Stimulated activated CD8-positive, alpha-beta memory T cell treated with anti-CD3 and anti-CD28 coated beads, Interleukin-7, amount 100 ng/mL, for 4 hours (primary cell): ENCODE measurements around the gene CMTM8.
"Not testable (repeated sequence)": the region's sequence is repeated elsewhere in the genome, so short reads cannot be mapped to it uniquely, and the experiment has no call there.

Source experiments
- DNase-seq, 2 donors: peaks; one replicate each; pipeline ENCODE4 v3.0.0-alpha.2; 2020; ENCODE audit warnings: low read depth in 2 of 2

CMTM8 gene

DNA sequence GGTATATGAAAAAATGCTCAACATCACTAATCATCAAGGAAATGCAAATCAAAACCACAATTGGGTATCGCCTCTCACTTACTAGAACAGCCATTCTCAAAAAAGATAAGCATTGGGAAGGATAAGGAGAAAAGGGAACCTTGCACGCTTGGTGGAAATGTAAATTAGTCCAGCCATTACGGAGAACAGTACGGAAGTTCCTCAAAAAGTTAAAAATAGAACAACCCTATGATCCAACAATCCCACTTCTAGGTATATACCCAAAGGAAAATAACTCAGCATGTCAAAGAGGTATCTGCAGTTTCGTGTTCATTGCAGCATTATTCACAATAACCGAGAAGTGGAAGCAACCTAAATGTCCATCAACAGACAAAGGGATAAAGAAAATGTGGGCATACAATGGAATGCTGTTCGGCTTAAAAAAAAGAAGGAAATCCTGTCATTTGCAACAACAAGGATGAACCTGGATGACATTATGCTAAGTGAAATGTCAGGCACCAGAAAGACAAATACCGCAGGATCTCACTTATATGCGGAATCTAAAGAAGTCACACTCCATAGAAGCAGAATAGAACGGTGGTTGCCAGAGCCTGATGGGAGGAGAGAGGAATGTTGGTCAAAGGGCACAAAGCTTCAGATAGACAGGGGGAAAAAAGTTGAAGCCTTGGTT is 141.5 kb downstream of the CMTM8 start:
- DNase-seq, result no peak

GRCh38 chr3:32381922-32382321 is 143.4 kb downstream of the CMTM8 start:
- no peak for DNase-seq

DNA sequence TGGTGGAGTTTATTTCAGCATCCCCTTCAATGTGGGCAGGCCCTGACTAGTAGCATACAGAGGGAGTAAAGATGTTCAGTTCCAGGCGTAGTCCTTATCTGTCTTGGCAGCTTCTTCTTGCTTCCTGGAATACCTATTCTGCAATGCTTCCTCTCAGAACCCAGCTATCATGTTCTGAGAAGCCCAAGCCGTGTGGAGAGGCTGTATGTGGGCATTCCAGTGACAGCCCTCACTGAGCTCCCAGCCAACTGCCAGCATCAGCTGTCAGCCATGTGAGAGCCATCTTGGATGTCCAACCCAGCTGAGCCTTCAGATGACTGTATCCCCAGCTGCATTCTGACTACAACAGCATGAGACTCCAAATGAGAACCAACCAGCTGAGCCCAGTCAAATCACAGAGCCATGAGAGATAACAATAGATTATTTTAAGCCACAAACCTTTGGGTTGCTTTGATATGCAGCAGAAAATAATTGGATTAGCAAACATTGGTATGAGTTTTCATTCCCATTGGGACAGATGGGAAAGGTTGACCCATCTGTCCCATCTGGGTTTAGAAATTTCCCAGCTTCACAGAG is 144.7 kb downstream of the CMTM8 start:
- no peak for DNase-seq

DNA sequence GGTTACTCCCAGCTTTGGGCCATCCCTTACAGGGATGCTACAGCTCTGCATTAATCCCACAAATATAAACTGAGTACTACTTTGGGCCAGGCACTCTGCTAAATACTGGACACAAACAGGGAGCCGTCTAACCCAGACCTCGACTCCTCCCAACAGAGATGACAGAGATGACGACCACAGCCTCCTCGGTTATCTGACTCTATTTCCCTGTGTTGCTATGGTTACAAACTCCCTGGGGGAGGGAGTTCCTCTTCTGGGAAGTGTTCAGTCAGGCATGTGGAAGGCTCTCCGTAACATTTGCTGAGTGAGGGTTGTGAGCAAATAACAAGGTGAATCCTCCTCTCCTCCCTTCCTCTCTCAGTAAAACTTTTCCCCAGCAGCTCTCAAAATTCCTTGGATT is 146.5 kb downstream of the CMTM8 start:
- DNase-seq, result no peak

DNA sequence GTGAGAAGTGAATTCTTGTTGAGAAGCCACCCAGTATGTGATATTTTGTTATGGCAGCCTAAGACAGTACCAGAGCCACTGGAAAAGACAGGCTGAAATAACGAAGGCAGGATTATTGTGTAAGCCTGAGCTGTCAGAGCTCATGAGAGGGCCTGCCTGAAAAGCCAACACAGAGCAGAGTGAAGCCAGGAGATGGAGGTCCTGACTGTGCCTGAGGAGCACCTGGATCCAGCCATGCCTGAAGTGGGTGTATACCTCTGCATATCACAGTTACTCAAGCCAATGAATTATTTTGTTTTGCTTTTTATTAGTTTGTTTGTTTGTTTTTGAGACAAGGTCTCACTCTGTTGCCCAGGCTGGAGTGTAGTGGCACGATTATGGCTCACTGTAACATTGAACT is 149.0 kb downstream of the CMTM8 start:
- DNase-seq, result no peak

GRCh38 chr3:32389577-32389976 is 151.1 kb downstream of the CMTM8 start:
- DNase-seq, result not testable (repeated sequence)

DNA sequence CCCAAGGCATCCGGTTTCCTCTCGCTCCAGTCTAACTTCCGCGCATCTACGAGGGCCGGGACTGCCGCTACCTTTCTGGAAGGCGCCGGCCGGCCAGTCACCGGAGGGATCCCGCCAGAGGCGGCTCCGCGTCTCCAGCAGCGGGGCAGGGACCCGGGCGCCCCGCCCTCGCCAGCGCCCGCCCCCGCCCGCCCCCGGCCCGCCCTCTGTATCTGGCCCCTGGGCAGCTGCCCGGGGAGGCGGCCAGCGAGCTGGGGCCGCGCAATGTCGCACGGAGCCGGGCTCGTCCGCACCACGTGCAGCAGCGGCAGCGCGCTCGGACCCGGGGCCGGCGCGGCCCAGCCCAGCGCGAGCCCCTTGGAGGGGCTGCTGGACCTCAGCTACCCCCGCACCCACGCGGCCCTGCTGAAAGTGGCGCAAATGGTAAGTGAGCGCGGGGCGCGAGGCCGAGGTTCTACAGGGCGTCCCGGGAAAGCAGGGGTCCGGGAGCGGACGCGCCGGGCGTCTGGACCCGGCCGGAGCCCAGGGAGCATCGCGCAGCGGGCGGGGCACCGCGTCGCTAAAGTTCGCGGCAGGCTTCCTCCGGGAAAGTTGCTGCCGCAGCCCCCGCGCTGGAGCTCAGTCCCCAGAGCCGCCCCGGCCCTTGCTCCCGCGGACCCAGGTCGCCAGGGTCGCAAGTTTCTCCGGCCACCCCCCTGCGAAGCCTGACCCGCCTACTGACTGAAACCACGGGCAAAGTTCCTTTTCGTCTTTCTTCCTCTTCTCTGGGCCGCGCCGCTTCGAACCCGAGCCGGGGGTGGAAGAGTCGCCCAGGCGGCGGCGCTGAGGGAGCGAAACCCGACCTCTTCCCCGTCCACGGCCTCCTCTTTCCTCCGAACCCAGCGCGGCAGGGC is 153.4 kb downstream of the CMTM8 start, which contains the start of gene CMTM7:
TSS of gene CMTM7 (plus strand) at position 211 of the 893 bp plus-strand sequence. CDS start at position 265, 54 bp downstream.
- DNase-seq, result peak in 1 of 2 donors; percentile 36

DNA sequence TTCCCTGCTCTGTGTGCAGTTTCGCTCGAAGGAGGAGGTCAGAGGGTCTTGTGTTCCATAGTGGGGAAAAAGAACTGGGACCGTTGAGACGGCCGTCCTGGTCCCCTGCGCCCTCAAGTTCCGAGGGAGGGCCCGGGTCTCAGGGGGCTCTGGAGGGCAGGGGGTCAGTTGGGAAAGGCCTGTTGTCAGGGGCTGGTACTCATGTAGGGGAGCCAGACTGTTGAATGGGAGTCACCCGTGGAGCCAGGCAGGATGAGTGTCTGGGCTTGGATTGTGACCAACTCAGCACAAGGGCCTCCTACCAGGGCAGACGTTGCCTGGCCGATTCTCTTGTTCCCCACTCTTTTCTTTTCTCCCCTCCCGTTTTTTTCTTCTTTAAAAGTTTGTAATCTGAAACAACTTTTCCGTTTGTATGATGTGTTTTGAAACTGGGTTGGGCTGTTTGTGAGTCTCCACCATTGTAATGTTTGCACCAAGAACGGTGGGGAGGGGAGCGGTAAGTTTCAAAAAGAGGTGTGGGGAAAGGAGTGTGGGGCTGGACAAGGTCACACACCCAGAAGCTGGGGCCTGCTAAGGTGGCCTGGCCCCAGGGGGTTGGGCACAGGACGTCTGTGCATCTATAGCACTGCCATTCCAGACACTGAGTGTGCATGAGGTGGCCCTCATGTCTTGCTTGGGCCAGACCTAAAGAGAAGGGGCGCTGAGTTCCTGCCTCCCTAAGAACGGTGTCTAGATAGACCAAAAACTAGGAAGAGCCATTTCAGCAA is 154.2 kb downstream of the CMTM8 start:
- no peak for DNase-seq

DNA sequence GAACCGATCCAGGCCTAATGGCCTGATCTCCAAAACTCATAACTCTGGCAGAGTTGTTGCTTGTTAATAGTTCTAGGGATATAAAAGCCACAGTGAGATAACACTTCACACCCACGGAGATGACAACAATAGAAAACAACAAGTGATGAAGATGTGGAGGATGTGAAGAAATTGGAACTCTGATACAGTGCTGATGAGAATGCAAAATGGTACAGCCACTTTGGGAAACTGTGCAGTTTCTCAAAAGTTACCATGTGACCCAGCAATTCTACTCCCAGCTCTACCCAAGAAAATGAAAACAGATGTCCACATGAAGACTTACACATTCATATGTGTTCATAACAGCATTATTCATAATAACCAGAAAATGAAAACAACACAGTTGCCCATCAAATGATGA is 157.0 kb downstream of the CMTM8 start:
- DNase-seq, result no peak

GRCh38 chr3:32397941-32398340 is 159.5 kb downstream of the CMTM8 start:
- DNase-seq, result no peak

- DNase-seq, result no peak
Observed at GRCh38 chr3:32398531-32398930, 160.1 kb downstream of the CMTM8 start.

- no peak for DNase-seq
Observed at GRCh38 chr3:32399030-32399620, 160.6 kb downstream of the CMTM8 start.

DNA sequence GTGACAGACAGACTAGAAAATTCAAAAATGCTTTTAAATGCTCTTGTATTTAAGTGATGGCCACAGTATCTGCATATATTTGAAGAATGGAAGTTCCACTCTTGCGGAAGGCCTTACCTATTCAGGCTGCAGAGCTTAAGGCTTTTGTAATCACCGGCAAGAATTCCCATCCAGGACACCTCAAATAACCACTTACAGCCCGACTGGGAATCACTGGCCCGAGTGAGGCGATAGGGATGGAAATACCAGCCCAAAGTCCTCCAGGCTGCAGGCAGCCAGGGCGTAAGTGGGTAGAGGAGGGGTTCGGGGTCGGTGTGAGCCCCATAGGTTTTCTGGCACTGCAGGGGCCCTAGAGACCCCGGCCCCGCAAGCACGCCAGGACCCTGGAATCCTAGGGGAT is 162.6 kb downstream of the CMTM8 start:
- DNase-seq, result no peak

GRCh38 chr3:32401556-32402081 is 163.1 kb downstream of the CMTM8 start:
- peak in 1 of 2 donors; percentile 44 for DNase-seq

GRCh38 chr3:32403663-32404062 is 165.2 kb downstream of the CMTM8 start:
- DNase-seq, result no peak

DNA sequence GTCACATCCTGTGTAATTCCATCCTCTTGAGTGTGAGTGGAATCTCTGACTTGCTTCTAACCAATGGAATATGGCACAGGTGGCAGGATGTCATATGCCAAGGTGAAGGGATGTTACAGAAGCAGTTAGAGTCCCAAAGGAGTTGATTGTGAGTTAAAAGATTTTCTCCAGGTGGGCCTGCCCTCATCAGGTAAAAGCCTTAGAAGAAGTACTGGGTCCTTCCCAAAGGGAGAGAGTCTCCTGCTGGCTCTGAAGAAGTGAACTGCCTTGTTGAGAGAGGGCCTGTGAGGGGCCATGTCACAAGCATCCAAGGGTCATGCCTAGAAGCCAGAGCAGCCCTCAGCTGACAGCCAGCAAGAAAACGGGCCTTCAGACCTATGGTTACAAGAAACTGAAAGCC is 166.2 kb downstream of the CMTM8 start:
- no peak for DNase-seq

DNA sequence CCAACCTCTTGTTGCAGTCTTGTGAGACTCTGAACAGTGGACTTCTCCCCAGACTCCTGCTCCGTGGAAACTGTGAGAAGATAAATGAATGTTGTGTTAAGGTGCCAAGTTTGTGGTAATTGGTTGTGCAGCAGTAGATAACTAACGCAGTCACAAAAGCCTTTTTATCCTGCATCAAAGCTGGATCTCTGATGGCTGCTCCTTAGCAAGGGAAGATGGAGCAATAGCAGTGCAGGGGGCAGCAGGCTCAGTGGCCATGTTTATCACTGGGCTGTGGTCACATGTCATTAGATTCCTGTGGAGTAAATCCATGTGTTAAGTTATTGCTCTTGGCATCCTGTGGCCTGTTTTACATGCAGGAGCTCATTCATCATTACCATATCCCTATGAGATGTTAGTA is 166.7 kb downstream of the CMTM8 start:
- DNase-seq, result no peak

DNA sequence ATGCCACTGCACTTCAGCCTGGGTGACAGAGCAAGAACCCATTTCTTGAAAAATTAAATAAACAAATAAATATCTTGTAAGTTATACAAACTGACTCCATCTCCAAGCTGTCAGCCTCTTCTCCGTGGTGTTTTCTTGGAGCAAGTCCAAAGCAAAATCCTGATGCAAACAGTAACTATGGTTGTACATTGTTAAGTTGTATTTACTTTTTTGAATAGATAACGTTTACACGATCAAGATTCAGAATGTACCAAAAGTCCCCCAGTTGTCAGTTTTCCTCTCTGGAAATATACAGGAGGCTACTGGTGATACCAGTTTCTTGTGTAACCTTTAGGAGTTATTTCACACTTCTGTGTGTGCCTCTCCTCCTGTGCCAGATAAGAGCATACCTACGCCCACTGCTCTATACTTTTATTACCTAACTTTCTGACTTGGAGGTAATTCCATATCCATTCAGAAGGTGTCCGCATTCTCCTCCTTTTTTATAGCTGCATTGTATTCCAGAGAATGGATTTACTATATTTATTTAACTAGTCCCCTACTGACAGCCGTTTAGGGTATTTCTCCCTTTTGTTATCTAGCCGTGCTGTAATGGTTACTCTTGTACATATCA is 167.3 kb downstream of the CMTM8 start:
- DNase-seq, result no peak

- no peak for DNase-seq
Observed at GRCh38 chr3:32406486-32407408, 168.3 kb downstream of the CMTM8 start.
